HG02885 (cell line): ENCODE data around the gene RBM34.
"Not testable (repeated sequence)": the region's sequence is repeated elsewhere in the genome, so short reads cannot be mapped to it uniquely, and the experiment has no call there.

Experiments used
- ATAC-seq: cut with Tn5 transposase; IDR thresholded peaks from one replicate; pipeline ENCODE4 v1.9.1; 2021; ENCODE audit warnings: mild to moderate bottlenecking; ENCODE audit not compliant: unreplicated experiment, poor library complexity

The RBM34 gene, protein sequence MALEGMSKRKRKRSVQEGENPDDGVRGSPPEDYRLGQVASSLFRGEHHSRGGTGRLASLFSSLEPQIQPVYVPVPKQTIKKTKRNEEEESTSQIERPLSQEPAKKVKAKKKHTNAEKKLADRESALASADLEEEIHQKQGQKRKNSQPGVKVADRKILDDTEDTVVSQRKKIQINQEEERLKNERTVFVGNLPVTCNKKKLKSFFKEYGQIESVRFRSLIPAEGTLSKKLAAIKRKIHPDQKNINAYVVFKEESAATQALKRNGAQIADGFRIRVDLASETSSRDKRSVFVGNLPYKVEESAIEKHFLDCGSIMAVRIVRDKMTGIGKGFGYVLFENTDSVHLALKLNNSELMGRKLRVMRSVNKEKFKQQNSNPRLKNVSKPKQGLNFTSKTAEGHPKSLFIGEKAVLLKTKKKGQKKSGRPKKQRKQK

DNA sequence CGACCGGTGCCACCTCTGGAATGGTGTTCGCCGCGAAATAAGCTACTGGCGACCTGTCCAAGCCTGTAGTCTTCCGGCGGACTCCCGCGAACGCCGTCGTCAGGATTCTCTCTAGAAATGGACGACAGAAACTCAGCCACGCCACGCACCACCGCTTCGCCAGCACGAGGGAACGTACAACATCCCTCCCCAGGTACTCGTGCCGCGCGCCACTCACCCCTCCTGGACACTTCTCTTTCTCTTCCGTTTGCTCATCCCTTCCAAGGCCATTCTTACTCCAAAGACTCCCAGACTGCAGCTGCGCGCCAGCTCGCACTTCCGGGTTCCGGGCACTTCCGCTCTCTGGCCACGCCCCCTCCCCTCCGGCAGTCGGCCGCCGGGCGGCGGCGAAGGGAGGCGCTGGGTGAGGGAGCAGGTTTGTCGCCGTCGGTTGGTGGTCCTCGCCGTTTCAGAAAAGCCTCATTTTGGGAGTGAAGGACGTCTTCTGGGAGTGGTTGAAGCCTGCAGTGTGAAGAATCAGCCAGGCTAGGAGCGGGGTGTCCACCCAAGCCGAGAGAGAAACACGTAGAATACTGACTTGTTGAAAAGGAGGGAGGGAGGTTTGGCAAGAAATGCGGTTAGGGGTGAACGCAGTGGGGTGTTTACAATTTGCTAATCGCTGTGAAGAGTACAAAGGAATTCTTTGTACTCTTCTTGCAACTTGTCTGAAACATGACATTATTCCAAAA is at the start of gene RBM34:
Gene RBM34 (minus strand): TSS at position 294 of the 728 bp plus-strand sequence. CDS start 24 bp downstream, at position 270.
- ATAC-seq = peak; percentile 97

DNA sequence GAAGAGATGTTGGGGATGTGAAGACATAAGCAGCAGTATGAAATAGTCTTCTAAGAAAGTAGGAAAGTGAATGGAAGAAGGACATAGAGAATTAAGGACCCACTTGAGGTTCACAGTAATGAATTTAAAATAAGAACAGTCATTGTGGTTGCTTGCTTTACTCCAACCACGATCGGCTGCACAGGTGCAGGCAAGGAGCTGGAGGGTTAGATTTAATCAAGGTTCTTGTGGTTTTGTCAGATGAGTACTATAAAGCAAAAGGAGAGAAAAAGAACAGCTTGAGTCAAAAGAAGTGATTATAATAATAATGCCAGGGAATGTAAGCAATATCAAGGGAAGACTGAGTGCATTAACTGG is 46.1 kb upstream of the RBM34 start:
- no peak for ATAC-seq

DNA sequence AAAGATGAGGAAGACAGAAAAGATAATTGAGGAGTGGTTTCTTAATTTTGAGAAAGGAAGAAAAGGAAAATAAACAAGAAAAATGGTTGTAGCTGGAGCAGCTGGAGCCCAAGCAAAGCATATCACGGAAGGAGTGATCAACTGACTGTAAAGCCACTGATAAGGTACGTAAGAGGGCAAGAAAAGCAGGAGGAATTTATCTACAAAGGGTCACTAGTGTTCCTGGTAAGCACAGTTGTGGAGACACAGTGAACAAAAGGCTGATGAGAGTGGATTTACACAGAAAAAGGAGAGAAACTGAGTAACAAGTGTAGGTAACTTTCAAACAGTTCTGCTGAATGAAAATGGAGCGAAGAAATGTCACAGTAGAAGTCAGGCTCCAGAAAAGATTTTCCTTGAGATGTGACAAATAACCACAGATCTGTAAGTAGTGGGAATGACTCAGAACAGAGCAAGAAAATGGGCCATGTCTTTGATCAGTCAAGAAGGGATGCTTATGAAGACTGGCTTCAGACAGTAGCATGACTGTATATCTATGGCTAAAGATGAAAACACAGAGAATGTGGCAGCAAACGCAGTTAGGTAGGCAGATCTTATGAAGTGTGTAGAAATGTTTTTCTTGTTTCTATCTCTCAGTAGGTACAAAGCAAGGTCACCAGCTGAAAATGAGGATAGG is 45.6 kb upstream of the RBM34 start:
- no peak for ATAC-seq

GRCh38 chr1:235205687-235206086 is 44.6 kb upstream of the RBM34 start:
- no peak for ATAC-seq

DNA sequence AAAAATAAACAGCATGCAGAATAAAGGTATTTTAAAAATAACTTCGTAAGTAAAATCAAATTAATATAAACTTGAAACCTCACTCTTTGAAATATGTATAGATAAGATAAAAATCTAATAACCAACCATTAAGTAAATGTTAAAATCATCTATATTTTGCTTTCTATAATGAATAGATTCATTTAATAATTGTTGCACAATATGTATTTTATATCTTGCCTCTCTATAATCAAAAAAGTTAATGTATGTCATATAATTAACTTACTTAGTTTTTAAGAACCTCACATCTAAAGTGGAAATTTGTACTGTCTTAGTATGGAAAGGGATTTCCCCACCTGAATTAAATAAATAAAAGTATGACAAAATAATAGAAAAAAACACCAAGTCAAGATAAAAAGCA is 42.4 kb upstream of the RBM34 start:
- no peak for ATAC-seq

DNA sequence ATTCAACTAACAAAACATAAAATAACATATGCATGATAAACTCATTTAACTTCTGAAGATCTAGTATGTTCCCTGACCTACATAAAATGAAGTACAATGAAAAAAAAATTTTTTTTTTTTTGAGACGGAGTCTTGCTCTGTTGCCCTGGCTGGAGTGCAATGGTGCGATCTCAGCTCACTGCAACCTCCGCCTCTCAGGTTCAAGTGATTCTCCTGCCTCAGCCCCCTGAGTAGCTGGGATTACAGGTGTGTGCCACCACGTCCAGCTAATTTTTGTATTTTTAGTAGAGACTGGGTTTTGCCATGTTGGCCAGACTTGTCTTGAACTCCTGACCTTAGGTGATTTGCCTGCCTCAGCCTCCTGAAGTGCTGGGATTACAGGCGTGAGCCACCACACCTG is 41.4 kb upstream of the RBM34 start:
- not testable (repeated sequence) for ATAC-seq

DNA sequence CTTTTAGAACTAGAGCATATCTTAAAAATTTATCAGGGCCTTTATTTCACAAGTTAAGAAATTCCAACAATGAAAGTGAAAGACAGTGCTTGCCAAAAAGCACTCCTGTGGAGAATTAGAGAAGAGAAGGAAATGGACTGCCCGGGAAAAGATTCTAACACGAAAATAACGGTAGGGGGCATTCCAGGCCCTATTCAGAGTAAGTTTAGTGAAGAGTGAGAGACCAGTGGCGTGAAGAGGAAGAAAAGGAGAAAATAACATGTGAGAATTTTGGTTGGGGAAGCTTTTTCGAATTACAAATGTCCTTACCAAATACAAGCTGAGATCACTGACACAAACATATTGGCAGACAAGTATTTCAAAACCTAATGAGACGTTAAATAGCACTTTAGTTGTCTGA is 38.4 kb upstream of the RBM34 start:
- ATAC-seq = no peak

- ATAC-seq = no peak
Observed at GRCh38 chr1:235190431-235190830, 29.4 kb upstream of the RBM34 start.

GRCh38 chr1:235187316-235187715 is 26.3 kb upstream of the RBM34 start:
- ATAC-seq = no peak

DNA sequence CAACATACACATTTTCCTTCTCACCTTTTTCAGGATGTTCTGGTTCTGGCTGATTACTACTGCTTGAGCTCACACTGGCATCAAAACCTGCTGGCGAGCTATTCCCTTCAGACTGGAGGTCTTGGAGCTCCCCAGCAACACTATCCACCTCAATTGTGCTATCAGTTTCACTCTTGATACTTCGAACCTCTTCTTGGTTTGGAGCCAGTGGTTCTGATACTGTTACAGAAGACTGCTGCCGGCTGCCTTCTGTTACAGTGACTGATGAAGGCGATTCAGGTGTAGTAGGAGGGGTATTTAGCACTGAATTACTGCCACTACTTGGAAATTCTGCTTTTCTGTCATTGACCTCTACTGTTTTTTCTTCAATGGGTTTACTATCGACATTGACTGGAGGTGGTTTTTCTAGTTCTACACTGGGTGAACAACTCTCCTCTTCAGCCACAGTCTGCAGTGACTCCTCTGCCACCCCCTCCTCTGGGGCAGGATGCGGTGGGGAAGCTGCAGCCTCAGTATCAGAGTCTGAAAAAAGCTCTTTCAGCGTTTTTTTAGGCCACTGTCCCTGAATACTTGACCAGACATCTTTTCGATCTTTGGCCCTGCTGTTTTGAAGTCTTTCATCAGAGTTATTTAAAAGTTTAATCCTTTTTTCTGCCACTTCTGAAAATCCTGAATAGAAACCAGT is 20.7 kb upstream of the RBM34 start:
- no peak for ATAC-seq

DNA sequence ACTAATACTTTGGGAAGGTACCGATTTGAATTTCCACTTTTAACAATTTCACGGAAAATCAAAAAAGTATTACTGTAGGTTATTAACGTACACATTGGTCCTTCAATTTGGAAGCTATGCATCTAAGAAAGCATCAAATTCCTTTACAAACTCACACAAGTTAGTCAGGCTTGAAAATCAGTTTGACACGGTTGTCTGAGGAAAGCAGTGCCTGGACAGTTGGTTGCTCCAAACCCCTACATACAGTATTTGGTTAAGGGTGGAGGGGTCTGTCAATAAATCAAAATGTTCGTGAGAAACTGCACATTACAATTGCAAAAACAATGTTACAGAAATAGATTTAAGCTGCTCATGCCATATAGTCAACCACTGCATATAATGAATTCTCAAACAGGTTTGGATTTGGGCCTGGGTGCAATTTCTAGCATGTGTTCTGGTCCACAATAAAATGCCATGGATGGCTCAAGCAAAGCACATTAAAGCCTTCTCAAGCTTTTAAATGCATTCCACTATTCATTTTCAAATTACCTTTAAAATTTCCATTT is 19.9 kb upstream of the RBM34 start:
- ATAC-seq = no peak

DNA sequence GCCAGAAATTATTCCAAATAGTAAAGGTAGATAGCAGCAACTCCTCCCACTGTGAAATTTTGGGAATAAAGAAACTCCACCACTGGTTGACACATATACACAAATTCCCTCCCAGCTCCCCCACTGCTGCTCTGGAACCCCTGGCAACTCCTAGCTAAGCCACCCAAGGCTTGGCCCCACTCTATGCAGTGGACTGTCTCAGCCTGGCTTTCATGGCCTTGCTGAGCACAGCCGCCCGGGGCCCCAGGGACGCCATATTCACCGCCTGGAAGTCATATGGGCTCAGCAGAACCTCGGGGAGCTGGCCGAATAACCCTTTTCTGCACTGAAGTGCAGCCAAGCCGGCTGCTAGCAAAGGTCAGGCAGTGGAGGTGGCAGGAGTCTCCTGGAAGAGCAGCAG is 15.4 kb upstream of the RBM34 start:
- no peak for ATAC-seq

DNA sequence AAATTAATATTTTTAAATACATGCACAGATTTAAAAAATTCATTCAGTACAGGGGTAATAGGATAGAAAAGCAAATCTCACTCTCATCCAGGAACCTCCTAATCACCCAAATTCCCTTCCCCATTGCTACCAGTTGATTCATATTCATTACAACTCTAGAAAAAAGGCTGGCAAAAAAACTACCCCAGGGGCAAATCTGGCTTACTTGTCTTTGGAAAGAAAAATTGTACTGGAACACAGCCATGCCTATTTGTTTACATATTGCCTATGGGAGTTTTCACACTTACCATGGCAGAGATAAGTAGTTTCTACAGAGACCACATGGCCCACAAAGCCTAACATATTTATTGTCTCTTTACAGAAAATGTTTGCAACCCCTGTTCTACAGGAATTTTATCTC is 8.9 kb upstream of the RBM34 start:
- no peak for ATAC-seq

- no peak for ATAC-seq
Observed at GRCh38 chr1:235168375-235168774, 7.3 kb upstream of the RBM34 start.

DNA sequence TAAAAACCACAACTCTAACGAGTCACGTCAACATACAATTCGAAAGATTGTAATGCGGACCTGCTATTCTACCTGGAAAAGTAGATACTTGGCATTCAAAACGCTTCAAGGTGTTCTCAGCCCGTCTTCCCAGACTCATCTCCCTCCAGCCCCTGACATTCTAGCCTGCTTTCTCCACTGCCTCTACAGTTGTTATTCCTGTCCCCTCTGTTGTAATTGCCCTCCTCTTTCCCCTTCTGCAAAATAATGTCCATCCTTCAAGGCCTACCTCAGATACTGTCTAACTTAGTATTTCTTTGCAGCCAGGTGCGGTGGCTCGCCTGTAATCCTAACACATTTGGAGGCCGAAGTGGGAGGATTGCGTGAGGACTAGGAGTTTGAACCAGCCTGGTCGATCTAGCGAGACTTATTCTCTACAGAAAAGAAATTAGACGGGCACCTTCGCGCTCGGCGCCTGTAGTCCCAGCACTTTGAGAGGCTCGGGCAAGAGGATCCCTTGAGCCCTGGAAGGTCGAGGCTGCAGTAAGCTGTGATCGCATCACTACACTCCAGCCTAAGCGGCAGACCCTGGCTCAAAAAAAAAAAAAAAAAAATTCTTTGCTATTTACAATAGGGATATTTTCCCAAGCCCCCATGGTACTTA is 756 bp upstream of the RBM34 start:
- no peak for ATAC-seq

DNA sequence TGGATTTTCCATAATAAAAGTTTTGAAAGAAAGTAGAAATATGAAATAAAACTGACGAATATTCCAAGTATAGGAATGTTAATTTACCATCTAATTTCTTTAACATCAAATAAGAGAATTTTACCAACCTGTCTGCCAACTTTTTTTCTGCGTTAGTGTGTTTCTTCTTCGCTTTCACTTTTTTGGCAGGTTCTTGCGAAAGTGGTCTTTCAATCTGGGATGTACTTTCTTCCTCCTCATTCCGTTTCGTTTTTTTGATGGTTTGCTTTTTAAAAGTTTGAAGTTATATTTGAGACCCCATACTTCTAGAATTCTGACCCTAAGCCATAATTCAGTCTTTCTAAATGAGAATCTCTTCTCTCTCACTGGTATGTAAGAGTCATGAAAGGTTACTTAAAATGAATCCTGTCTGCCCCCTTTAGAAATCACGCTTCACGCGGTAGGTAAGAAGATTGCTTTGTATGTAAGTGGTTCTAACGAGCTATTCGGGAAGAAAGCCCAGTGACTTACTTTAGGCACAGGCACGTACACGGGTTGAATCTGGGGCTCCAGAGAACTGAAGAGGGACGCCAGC is 580 bp downstream of the RBM34 start:
- peak; percentile 35 for ATAC-seq

GRCh38 chr1:235159930-235160329 is 1.1 kb downstream of the RBM34 start:
- ATAC-seq = not testable (repeated sequence)

GRCh38 chr1:235159284-235159683 is 1.8 kb downstream of the RBM34 start:
- not testable (repeated sequence) for ATAC-seq

DNA sequence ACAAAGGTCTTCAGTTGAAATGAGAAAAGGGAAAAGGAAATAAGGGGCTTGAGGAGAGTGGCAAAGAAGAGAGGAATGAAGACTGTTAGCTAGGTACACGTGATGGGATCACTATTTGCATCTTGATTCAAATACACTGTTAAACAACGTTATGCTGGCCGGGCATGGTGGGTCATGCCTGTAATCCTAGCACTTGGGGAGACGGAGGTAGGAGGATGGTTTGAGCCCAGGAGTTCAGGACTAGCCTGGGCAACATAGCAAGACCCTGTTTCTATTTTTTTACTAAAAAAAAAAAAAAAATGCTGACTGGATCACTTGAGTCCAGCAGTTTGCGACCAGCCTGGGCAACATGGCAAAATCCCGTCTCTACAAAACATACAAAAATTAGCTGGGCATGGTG is 2.4 kb downstream of the RBM34 start:
- no peak for ATAC-seq

GRCh38 chr1:235157150-235157549 is 3.9 kb downstream of the RBM34 start:
- no peak for ATAC-seq
